Measurements from ENCODE around the gene DENND4C.
A peak's percentile ranks its signal among the peaks of the same experiment; 100 is the strongest.

The DENND4C gene

GRCh38 chr9:19286634-19287188, 56.2 kb downstream of the DENND4C start:
- TF ChIP-seq, protein P1, sequence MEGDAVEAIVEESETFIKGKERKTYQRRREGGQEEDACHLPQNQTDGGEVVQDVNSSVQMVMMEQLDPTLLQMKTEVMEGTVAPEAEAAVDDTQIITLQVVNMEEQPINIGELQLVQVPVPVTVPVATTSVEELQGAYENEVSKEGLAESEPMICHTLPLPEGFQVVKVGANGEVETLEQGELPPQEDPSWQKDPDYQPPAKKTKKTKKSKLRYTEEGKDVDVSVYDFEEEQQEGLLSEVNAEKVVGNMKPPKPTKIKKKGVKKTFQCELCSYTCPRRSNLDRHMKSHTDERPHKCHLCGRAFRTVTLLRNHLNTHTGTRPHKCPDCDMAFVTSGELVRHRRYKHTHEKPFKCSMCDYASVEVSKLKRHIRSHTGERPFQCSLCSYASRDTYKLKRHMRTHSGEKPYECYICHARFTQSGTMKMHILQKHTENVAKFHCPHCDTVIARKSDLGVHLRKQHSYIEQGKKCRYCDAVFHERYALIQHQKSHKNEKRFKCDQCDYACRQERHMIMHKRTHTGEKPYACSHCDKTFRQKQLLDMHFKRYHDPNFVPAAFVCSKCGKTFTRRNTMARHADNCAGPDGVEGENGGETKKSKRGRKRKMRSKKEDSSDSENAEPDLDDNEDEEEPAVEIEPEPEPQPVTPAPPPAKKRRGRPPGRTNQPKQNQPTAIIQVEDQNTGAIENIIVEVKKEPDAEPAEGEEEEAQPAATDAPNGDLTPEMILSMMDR (IDR thresholded peaks at IDR 0.05; ENCODE audit: low read depth, low read length): no peak
- in situ Hi-C loops (cut with HindIII; ENCODE audit: low sequenced_read_pairs): no loop called here
- peak; percentile 19 for DNase-seq (ENCODE audit: low read depth, low spot score)
- H3K4me3 ChIP-seq (ENCODE audit: low read depth, low read length): no peak overlapping the region

DNA sequence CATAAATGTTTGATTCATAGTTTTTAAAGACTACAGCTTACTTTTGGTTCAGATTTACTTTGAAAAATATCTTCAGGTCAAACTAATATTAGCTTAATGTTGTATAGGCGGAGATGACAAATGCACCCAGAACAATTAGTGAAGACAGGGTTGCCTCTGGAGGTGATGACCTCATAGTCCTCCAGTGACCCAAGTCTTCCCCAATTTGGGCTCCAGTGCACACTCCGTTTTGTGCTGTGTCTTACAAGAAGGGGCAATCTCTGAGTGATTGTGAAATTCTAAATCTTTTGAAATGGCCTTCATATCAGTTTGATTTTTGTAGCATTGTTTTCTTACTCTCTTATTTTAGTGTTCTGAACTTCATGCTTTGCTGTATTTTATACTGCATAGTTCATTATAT, 57.6 kb downstream of the DENND4C start:
- no peak overlapping the region for H3K4me3 ChIP-seq (ENCODE audit: low read depth, low read length)
- in situ Hi-C loops (cut with HindIII; ENCODE audit: low sequenced_read_pairs): no loop called here
- TF ChIP-seq, protein P1 (IDR thresholded peaks at IDR 0.05; ENCODE audit: low read depth, low read length): no peak
- DNase-seq (ENCODE audit: low read depth, low spot score): no peak

GRCh38 chr9:19290103-19290502, 59.6 kb downstream of the DENND4C start:
- no peak overlapping the region for H3K4me3 ChIP-seq (ENCODE audit: low read depth, low read length)
- in situ Hi-C loops (cut with HindIII; ENCODE audit: low sequenced_read_pairs): no loop called here
- TF ChIP-seq, protein P1 (IDR thresholded peaks at IDR 0.05; ENCODE audit: low read depth, low read length): no peak
- DNase-seq (ENCODE audit: low read depth, low spot score): no peak

DNA sequence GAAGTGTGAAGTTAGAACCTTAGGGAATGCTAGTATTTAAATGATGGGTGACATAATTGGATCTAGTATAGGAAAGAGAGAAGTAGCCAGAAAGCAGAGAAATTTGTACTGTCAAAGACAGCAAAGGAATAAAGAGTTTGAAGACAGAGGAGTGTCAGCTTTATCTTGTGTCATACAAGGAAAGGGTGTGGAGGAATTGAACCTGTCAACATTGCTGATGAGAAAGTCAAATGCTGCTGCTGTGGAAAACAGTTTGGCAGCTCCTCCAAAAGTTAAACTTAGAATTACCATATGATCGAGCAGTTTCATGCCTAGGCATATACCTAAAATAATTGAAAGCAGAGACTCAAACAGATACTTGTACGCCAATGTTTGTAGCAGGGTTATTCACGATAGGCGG, 63.7 kb downstream of the DENND4C start:
- H3K4me3 ChIP-seq (ENCODE audit: low read depth, low read length): no peak overlapping the region
- in situ Hi-C loops (cut with HindIII; ENCODE audit: low sequenced_read_pairs): no loop called here
- no peak for DNase-seq (ENCODE audit: low read depth, low spot score)
- TF ChIP-seq, protein P1 (IDR thresholded peaks at IDR 0.05; ENCODE audit: low read depth, low read length): no peak

GRCh38 chr9:19298436-19299000, 68.0 kb downstream of the DENND4C start:
- DNase-seq (ENCODE audit: low read depth, low spot score): peak; percentile 15
- H3K4me3 ChIP-seq (ENCODE audit: low read depth, low read length): no peak overlapping the region
- in situ Hi-C loops (cut with HindIII; ENCODE audit: low sequenced_read_pairs): no loop called here
- TF ChIP-seq, protein P1 (IDR thresholded peaks at IDR 0.05; ENCODE audit: low read depth, low read length): no peak

GRCh38 chr9:19303216-19303615, 72.7 kb downstream of the DENND4C start:
- no peak for DNase-seq (ENCODE audit: low read depth, low spot score)
- no peak overlapping the region for H3K4me3 ChIP-seq (ENCODE audit: low read depth, low read length)
- in situ Hi-C loops (cut with HindIII; ENCODE audit: low sequenced_read_pairs): no loop called here
- TF ChIP-seq, protein P1 (IDR thresholded peaks at IDR 0.05; ENCODE audit: low read depth, low read length): no peak
